Breast epithelium (tissue), 4 donors: ENCODE results near the gene ZNF609. TPM values are rescaled to one million over a fixed set of nuclear protein-coding genes. Genes with fewer than 3 reads are reported as not detected.
A peak's percentile ranks its signal among the peaks of the same experiment; 100 is the strongest.

Experiments used
- DNase-seq, 2 donors: peaks; one replicate each; pipeline ENCODE4 v3.0.0-alpha.2; 2019; ENCODE audit warnings: low spot score in 2 of 2
- H3K27ac ChIP-seq, 2 donors: fragments of 200-600 bp; sonication (generic) in 1 of 2; one replicate each; pipeline ENCODE4 v1.5.1; 2016 to 2019; ENCODE audit warnings: mild to moderate bottlenecking in 1 of 2
- H3K27me3 ChIP-seq, 2 donors: fragments of 200-600 bp; sonication (generic) in 1 of 2; one replicate each; pipeline versions ENCODE4 v1.5.1 to v1.6.0; 2017 to 2019; ENCODE audit warnings: control low read depth in 1 of 2, mild to moderate bottlenecking in 1 of 2
- H3K36me3 ChIP-seq: fragments of 200-600 bp; one replicate; pipeline ENCODE4 v1.5.1; 2019
- H3K4me1 ChIP-seq, 2 donors: fragments of 200-600 bp; sonication (generic); one replicate each; pipeline ENCODE4 v1.5.1; 2016 to 2019; ENCODE audit warnings: control low read depth in 1 of 2
- H3K4me3 ChIP-seq, 3 donors: fragments of 200-600 bp; sonication (generic); 1 replicate in 2 of 3; 2 replicates in 1 of 3; pipeline ENCODE4 v1.5.1; 2016 to 2019; ENCODE audit warnings: mild to moderate bottlenecking in 3 of 3, moderate library complexity in 2 of 3
- H3K9me3 ChIP-seq, 2 donors: fragments of 200-600 bp; sonication (generic) in 1 of 2; one replicate each; pipeline ENCODE4 v1.5.1; 2016 to 2019; ENCODE audit warnings: control low read depth in 1 of 2
- CTCF ChIP-seq, 3 donors: fragments of 450-650 bp; IDR thresholded peaks; one replicate each; pipeline ENCODE4 v1.5.1; 2016 to 2017; ENCODE audit warnings: antibody characterized with exemption in 3 of 3, mild to moderate bottlenecking in 3 of 3, moderate library complexity in 3 of 3
- POLR2A ChIP-seq: fragments of 450-650 bp; IDR thresholded peaks from one replicate; pipeline ENCODE4 v1.6.1; 2016; ENCODE audit warnings: antibody characterized with exemption, mild to moderate bottlenecking, moderate library complexity
- POLR2AphosphoS5 ChIP-seq, 3 donors: sonication (generic); formaldehyde crosslinking; IDR thresholded peaks; one replicate each; pipeline ENCODE4 v1.6.1; 2017; ENCODE audit warnings: antibody characterized with exemption in 3 of 3
- intact Hi-C: fragments of 100-400 bp; cut with DNase I; formaldehyde crosslinking; loops from one replicate; pipeline ENCODE4 v1.15.1; 2023; ENCODE audit warnings: low total_unique reads
- total RNA-seq, 3 donors: library from RNA; depleted of rRNA; stranded (reverse); fragments of >200 nt; gene quantifications; one replicate each; pipeline ENCODE4 v1.1.0, GENCODE V29; 2016

Gene ZNF609
- total RNA-seq, 3 donors from 2014 or later: 22.9 to 32.1 (median 29.2) TPM

GRCh38 chr15:64476550-64476949 is 16.2 kb downstream of the ZNF609 start:
- no peaks in the 10 kb centered on the region for H3K27me3 ChIP-seq
- H3K9me3 ChIP-seq: no peaks in the 10 kb centered on the region
- intact Hi-C loops: no loop called here
- no peaks in the 10 kb centered on the region for H3K4me1 ChIP-seq
- H3K4me3 ChIP-seq: no peak overlapping the region
- no peaks in the 10 kb centered on the region for H3K36me3 ChIP-seq
- H3K27ac ChIP-seq: no peak overlapping the region
- no peak for DNase-seq
- TF ChIP-seq POLR2AphosphoS5 (IDR thresholded peaks at IDR 0.05): no peak
- no peak for TF ChIP-seq CTCF (IDR thresholded peaks at IDR 0.05)
- no peak for TF ChIP-seq POLR2A

- H3K27me3 ChIP-seq: no peaks in the 10 kb centered on the region
- no peaks in the 10 kb centered on the region for H3K9me3 ChIP-seq
- no peak overlapping the region for H3K4me3 ChIP-seq
- H3K27ac ChIP-seq: peak overlapping the region in 1 of 2 donors; percentile 17
- no peaks in the 10 kb centered on the region for H3K4me1 ChIP-seq
- intact Hi-C loops: no loop called here
- H3K36me3 ChIP-seq: no peaks in the 10 kb centered on the region
- DNase-seq: no peak
- TF ChIP-seq POLR2AphosphoS5 (IDR thresholded peaks at IDR 0.05): no peak
- no peak for TF ChIP-seq POLR2A
- no peak for TF ChIP-seq CTCF (IDR thresholded peaks at IDR 0.05)
Observed at GRCh38 chr15:64478863-64479262, 18.5 kb downstream of the ZNF609 start.

GRCh38 chr15:64480891-64481290 is 20.5 kb downstream of the ZNF609 start:
- Histone ChIP-seq H3K4me1 (no peaks in the 10 kb centered on the region), H3K27ac (no peak overlapping the region), H3K36me3 (no peaks in the 10 kb centered on the region), H3K9me3 (no peaks in the 10 kb centered on the region), H3K4me3 (no peak overlapping the region), H3K27me3 (no peaks in the 10 kb centered on the region)
- intact Hi-C loops: no loop called here
- no peak for TF ChIP-seq POLR2A
- TF ChIP-seq POLR2AphosphoS5 (IDR thresholded peaks at IDR 0.05): no peak
- TF ChIP-seq CTCF (IDR thresholded peaks at IDR 0.05): no peak
- DNase-seq: no peak

- TF ChIP-seq POLR2A: no peak
- TF ChIP-seq POLR2AphosphoS5 (IDR thresholded peaks at IDR 0.05): no peak
- no peak for TF ChIP-seq CTCF (IDR thresholded peaks at IDR 0.05)
- DNase-seq: no peak
- Histone ChIP-seq H3K9me3 (no peaks in the 10 kb centered on the region), H3K4me3 (no peak overlapping the region), H3K36me3 (no peaks in the 10 kb centered on the region), H3K4me1 (no peaks in the 10 kb centered on the region), H3K27ac (no peak overlapping the region), H3K27me3 (no peaks in the 10 kb centered on the region)
- intact Hi-C loops: no loop called here
Observed at GRCh38 chr15:64483749-64484148, 23.4 kb downstream of the ZNF609 start.

GRCh38 chr15:64485796-64486195 is 25.4 kb downstream of the ZNF609 start:
- Histone ChIP-seq H3K9me3 (no peaks in the 10 kb centered on the region), H3K4me1 (no peaks in the 10 kb centered on the region), H3K27ac (no peak overlapping the region), H3K36me3 (no peaks in the 10 kb centered on the region), H3K27me3 (no peaks in the 10 kb centered on the region), H3K4me3 (no peak overlapping the region)
- intact Hi-C loops: no loop called here
- DNase-seq: no peak
- TF ChIP-seq POLR2A (no peak), CTCF (IDR thresholded peaks at IDR 0.05) (no peak)
